ENCODE results near the gene GIMAP5. TPM values are rescaled to one million over a fixed set of nuclear protein-coding genes. Genes with fewer than 3 reads are reported as not detected.

The GIMAP5 gene
- total and polyA plus RNA-seq, 4 donors: 24.8 to 60.6 (median 37.6) TPM

GRCh38 chr7:150745876-150746275 is 8.7 kb downstream of the GIMAP5 start:
- Histone ChIP-seq H3K9me3 (ENCODE audit: control insufficient read depth in 4 of 4, insufficient read depth in 3 of 4, low read length in 3 of 4) (no peaks in the 10 kb centered on the region), H3K4me3 (no peak overlapping the region), H3K27ac (ENCODE audit: low read depth in 1 of 2, low read length in 1 of 2) (no peak overlapping the region), H3K27me3 (ENCODE audit: control insufficient read depth in 3 of 3, insufficient read depth in 3 of 3, low read length in 2 of 3) (no peaks in the 10 kb centered on the region), H3K36me3 (ENCODE audit: control insufficient read depth in 4 of 4, insufficient read depth in 4 of 4, low read length in 4 of 4) (peaks cover 0 to 18% (median 0%) of the 10 kb centered on the region in 4 donors), H3K9ac (ENCODE audit: insufficient read depth in 1 of 2, low read length in 2 of 2) (no peak overlapping the region), H3K4me1 (ENCODE audit: control insufficient read depth in 5 of 5, insufficient read depth in 5 of 5, low read length in 5 of 5) (peaks cover 0 to 9% (median 0%) of the 10 kb centered on the region in 5 donors)
- DNase-seq (no peak), ATAC-seq (ENCODE audit: insufficient read depth, low FRiP score) (no peak)
- TF ChIP-seq, protein P1, sequence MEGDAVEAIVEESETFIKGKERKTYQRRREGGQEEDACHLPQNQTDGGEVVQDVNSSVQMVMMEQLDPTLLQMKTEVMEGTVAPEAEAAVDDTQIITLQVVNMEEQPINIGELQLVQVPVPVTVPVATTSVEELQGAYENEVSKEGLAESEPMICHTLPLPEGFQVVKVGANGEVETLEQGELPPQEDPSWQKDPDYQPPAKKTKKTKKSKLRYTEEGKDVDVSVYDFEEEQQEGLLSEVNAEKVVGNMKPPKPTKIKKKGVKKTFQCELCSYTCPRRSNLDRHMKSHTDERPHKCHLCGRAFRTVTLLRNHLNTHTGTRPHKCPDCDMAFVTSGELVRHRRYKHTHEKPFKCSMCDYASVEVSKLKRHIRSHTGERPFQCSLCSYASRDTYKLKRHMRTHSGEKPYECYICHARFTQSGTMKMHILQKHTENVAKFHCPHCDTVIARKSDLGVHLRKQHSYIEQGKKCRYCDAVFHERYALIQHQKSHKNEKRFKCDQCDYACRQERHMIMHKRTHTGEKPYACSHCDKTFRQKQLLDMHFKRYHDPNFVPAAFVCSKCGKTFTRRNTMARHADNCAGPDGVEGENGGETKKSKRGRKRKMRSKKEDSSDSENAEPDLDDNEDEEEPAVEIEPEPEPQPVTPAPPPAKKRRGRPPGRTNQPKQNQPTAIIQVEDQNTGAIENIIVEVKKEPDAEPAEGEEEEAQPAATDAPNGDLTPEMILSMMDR (IDR thresholded peaks at IDR 0.05; ENCODE audit: control extremely low read depth, extremely low read depth): no peak
- 85 to 86% methylated on average over 3 of the region's 3 CpGs for WGBS, 2 donors

GRCh38 chr7:150746921-150747320 is 9.7 kb downstream of the GIMAP5 start:
- no peaks in the 10 kb centered on the region for H3K27me3 ChIP-seq (ENCODE audit: control insufficient read depth in 3 of 3, insufficient read depth in 3 of 3, low read length in 2 of 3)
- H3K4me3 ChIP-seq: no peak overlapping the region
- peaks cover 0 to 14% (median 0%) of the 10 kb centered on the region in 4 donors for H3K36me3 ChIP-seq (ENCODE audit: control insufficient read depth in 4 of 4, insufficient read depth in 4 of 4, low read length in 4 of 4)
- H3K27ac ChIP-seq (ENCODE audit: low read depth in 1 of 2, low read length in 1 of 2): peak overlapping the region in 1 of 2 donors; percentile 3
- ATAC-seq (ENCODE audit: insufficient read depth, low FRiP score) (no peak), DNase-seq (no peak)
- peaks cover 0 to 9% (median 0%) of the 10 kb centered on the region in 5 donors for H3K4me1 ChIP-seq (ENCODE audit: control insufficient read depth in 5 of 5, insufficient read depth in 5 of 5, low read length in 5 of 5)
- TF ChIP-seq, protein P1 (IDR thresholded peaks at IDR 0.05; ENCODE audit: control extremely low read depth, extremely low read depth): no peak
- no peak overlapping the region for H3K9ac ChIP-seq (ENCODE audit: insufficient read depth in 1 of 2, low read length in 2 of 2)
- 90% methylated on average over 6 of the region's 6 CpGs for WGBS, 2 donors
- no peaks in the 10 kb centered on the region for H3K9me3 ChIP-seq (ENCODE audit: control insufficient read depth in 4 of 4, insufficient read depth in 3 of 4, low read length in 3 of 4)

DNA sequence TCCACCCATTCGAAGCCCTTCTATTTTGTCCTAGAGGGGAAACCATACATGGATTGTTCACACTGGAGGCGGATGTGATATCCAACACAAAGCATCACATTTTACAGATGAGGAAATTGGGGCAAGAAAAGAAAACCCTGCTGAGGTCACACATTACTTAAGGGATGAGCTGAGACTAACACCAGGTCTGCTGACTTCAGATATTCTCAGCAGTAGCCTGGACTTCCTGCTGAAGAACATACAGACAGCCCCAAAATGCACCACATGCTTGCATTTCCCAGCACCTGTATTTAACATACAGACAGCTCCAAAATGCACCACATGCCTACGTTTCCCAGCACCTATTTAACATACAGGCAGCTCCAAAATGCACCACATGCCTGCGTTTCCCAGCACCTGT is 11.2 kb downstream of the GIMAP5 start:
- Histone ChIP-seq H3K4me1 (ENCODE audit: control insufficient read depth in 5 of 5, insufficient read depth in 5 of 5, low read length in 5 of 5) (peaks cover 0 to 9% (median 0%) of the 10 kb centered on the region in 5 donors), H3K4me3 (no peak overlapping the region), H3K27me3 (ENCODE audit: control insufficient read depth in 3 of 3, insufficient read depth in 3 of 3, low read length in 2 of 3) (no peaks in the 10 kb centered on the region), H3K9me3 (ENCODE audit: control insufficient read depth in 4 of 4, insufficient read depth in 3 of 4, low read length in 3 of 4) (no peaks in the 10 kb centered on the region), H3K27ac (ENCODE audit: low read depth in 1 of 2, low read length in 1 of 2) (no peak overlapping the region), H3K36me3 (ENCODE audit: control insufficient read depth in 4 of 4, insufficient read depth in 4 of 4, low read length in 4 of 4) (peaks cover 0 to 5% (median 0%) of the 10 kb centered on the region in 4 donors), H3K9ac (ENCODE audit: insufficient read depth in 1 of 2, low read length in 2 of 2) (no peak overlapping the region)
- ATAC-seq (ENCODE audit: insufficient read depth, low FRiP score) (no peak), DNase-seq (no peak)
- TF ChIP-seq, protein P1 (IDR thresholded peaks at IDR 0.05; ENCODE audit: control extremely low read depth, extremely low read depth): no peak
- WGBS, 2 donors: 76 to 88% methylated on average over 4 of the region's 4 CpGs

- no peak overlapping the region for H3K27ac ChIP-seq (ENCODE audit: low read depth in 1 of 2, low read length in 1 of 2)
- H3K4me3 ChIP-seq: no peak overlapping the region
- ATAC-seq (ENCODE audit: insufficient read depth, low FRiP score) (no peak), DNase-seq (no peak)
- no peaks in the 10 kb centered on the region for H3K9me3 ChIP-seq (ENCODE audit: control insufficient read depth in 4 of 4, insufficient read depth in 3 of 4, low read length in 3 of 4)
- peaks cover 0 to 7% (median 0%) of the 10 kb centered on the region in 5 donors for H3K4me1 ChIP-seq (ENCODE audit: control insufficient read depth in 5 of 5, insufficient read depth in 5 of 5, low read length in 5 of 5)
- no peak overlapping the region for H3K9ac ChIP-seq (ENCODE audit: insufficient read depth in 1 of 2, low read length in 2 of 2)
- no peaks in the 10 kb centered on the region for H3K36me3 ChIP-seq (ENCODE audit: control insufficient read depth in 4 of 4, insufficient read depth in 4 of 4, low read length in 4 of 4)
- TF ChIP-seq, protein P1 (IDR thresholded peaks at IDR 0.05; ENCODE audit: control extremely low read depth, extremely low read depth): no peak
- H3K27me3 ChIP-seq (ENCODE audit: control insufficient read depth in 3 of 3, insufficient read depth in 3 of 3, low read length in 2 of 3): no peaks in the 10 kb centered on the region
- 49 to 68% methylated on average over 2 of the region's 2 CpGs for WGBS, 2 donors
These were observed 14.5 kb downstream of the GIMAP5 start for GRCh38 chr7:150751702-150752101.
